GM21526 (cell line): ENCODE data around the gene GATA6.

Source experiments
- ATAC-seq: cut with Tn5 transposase; IDR thresholded peaks from one replicate; pipeline ENCODE4 v1.9.1; 2021; ENCODE audit warnings: moderate library complexity; ENCODE audit not compliant: unreplicated experiment, low FRiP score

Gene GATA6

GRCh38 chr18:22169011-22169888 is at the start of gene GATA6:
TSS of gene GATA6 (plus strand) at chr18:22169589. CDS start at chr18:22171145, 1,556 bp downstream.
- no peak for ATAC-seq

GRCh38 chr18:22124970-22125369 is 44.4 kb upstream of the GATA6 start:
- no peak for ATAC-seq

- no peak for ATAC-seq
Measured at GRCh38 chr18:22128954-22129353, 40.4 kb upstream of the GATA6 start.

GRCh38 chr18:22129778-22130177 is 39.6 kb upstream of the GATA6 start:
- no peak for ATAC-seq

- no peak for ATAC-seq
Measured at GRCh38 chr18:22132258-22132657, 37.1 kb upstream of the GATA6 start.

- ATAC-seq = no peak
Measured at GRCh38 chr18:22132763-22133162, 36.6 kb upstream of the GATA6 start.

- no peak for ATAC-seq
Measured at GRCh38 chr18:22136395-22136794, 33.0 kb upstream of the GATA6 start.

GRCh38 chr18:22141211-22141610 is 28.2 kb upstream of the GATA6 start:
- no peak for ATAC-seq

GRCh38 chr18:22143347-22144340 is 25.7 kb upstream of the GATA6 start:
- ATAC-seq = no peak

- ATAC-seq = no peak
Measured at GRCh38 chr18:22145160-22145559, 24.2 kb upstream of the GATA6 start.

GRCh38 chr18:22149710-22150109 is 19.7 kb upstream of the GATA6 start:
- ATAC-seq = no peak

- ATAC-seq = no peak
Measured at GRCh38 chr18:22152093-22152492, 17.3 kb upstream of the GATA6 start.

GRCh38 chr18:22153428-22153827 is 16.0 kb upstream of the GATA6 start:
- ATAC-seq = no peak

- ATAC-seq = no peak
Measured at GRCh38 chr18:22155584-22155983, 13.8 kb upstream of the GATA6 start.

GRCh38 chr18:22159014-22159413 is 10.4 kb upstream of the GATA6 start:
- no peak for ATAC-seq

- no peak for ATAC-seq
Measured at GRCh38 chr18:22161090-22161489, 8.3 kb upstream of the GATA6 start.

- no peak for ATAC-seq
Measured at GRCh38 chr18:22163416-22164161, 5.8 kb upstream of the GATA6 start.

- ATAC-seq = no peak
Measured at GRCh38 chr18:22164337-22165048, 4.9 kb upstream of the GATA6 start.

GRCh38 chr18:22165049-22165602 is 4.3 kb upstream of the GATA6 start:
- ATAC-seq = no peak
